ENCODE data around the gene ITIH2.
"Not testable (repeated sequence)": the region's sequence is repeated elsewhere in the genome, so short reads cannot be mapped to it uniquely, and the experiment has no call there.

ITIH2 gene

GRCh38 chr10:7703140-7703539 is at the start of gene ITIH2:
Gene ITIH2 (plus strand): TSS chr10:7703316. CDS start chr10:7703435, 119 bp downstream.
- no peak for DNase-seq

GRCh38 chr10:7657079-7657478 is 46.0 kb upstream of the ITIH2 start:
- DNase-seq: not testable (repeated sequence)

- DNase-seq: no peak
These were observed 45.6 kb upstream of the ITIH2 start for GRCh38 chr10:7657552-7657951.

GRCh38 chr10:7659560-7659959 is 43.6 kb upstream of the ITIH2 start:
- DNase-seq: no peak

GRCh38 chr10:7662522-7662921 is 40.6 kb upstream of the ITIH2 start:
- no peak for DNase-seq

- DNase-seq: no peak
These were observed 38.4 kb upstream of the ITIH2 start for GRCh38 chr10:7664707-7665106.

- no peak for DNase-seq
These were observed 37.3 kb upstream of the ITIH2 start for GRCh38 chr10:7665767-7666166.

- DNase-seq: no peak
These were observed 36.7 kb upstream of the ITIH2 start, which contains the start of gene ITIH5 for GRCh38 chr10:7666253-7667023. Gene ITIH5 (minus strand): TSS chr10:7666966. CDS start chr10:7666892, 74 bp downstream.

- no peak for DNase-seq
These were observed 35.6 kb upstream of the ITIH2 start for GRCh38 chr10:7667262-7668141.

- DNase-seq: no peak
These were observed 33.0 kb upstream of the ITIH2 start for GRCh38 chr10:7670157-7670556.

- no peak for DNase-seq
These were observed 30.6 kb upstream of the ITIH2 start for GRCh38 chr10:7672341-7673134.

- DNase-seq: no peak
These were observed 23.9 kb upstream of the ITIH2 start for GRCh38 chr10:7679256-7679655.

- not testable (repeated sequence) for DNase-seq
These were observed 23.0 kb upstream of the ITIH2 start for GRCh38 chr10:7680078-7680477.

- DNase-seq: no peak
These were observed 16.6 kb upstream of the ITIH2 start for GRCh38 chr10:7686351-7687171.

GRCh38 chr10:7687228-7687907 is 15.7 kb upstream of the ITIH2 start:
- DNase-seq: peak; percentile 73 to 82

GRCh38 chr10:7689591-7689990 is 13.5 kb upstream of the ITIH2 start:
- DNase-seq: no peak

GRCh38 chr10:7690885-7691597 is 12.1 kb upstream of the ITIH2 start:
- not testable (repeated sequence) for DNase-seq

- not testable (repeated sequence) for DNase-seq
These were observed 10.7 kb upstream of the ITIH2 start for GRCh38 chr10:7692368-7692767.

GRCh38 chr10:7693194-7693593 is 9.9 kb upstream of the ITIH2 start:
- DNase-seq: not testable (repeated sequence)

GRCh38 chr10:7696545-7696944 is 6.6 kb upstream of the ITIH2 start:
- no peak for DNase-seq

- no peak for DNase-seq
These were observed 5.7 kb upstream of the ITIH2 start for GRCh38 chr10:7697426-7697825.
